ENCODE results near the gene COX7A1.

The COX7A1 gene

DNA sequence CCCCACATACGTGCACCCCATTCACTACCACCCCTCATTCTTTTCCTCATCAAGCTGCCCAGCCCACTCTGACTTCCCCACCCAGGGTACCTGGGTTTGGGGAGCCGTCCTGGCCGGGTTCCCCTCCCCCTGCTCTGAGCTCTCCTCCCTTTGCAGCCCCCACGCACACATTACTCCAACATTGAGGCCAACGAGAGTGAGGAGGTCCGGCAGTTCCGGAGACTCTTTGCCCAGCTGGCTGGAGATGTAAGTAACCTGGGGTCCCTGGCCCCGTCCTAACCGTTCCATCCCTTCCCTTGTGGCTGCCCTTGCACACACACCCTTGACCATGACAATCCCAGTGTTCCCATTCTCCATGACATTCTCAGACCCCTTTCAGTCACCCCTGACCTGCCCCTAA, 9.8 kb downstream of the COX7A1 start:
- H3K27ac ChIP-seq (ENCODE audit: insufficient read depth in 1 of 2, low read depth in 1 of 2, low read length in 2 of 2, poor library complexity in 1 of 2, severe bottlenecking in 2 of 2) = no peak overlapping the region
- H3K36me3 ChIP-seq (ENCODE audit: control insufficient read depth in 4 of 4, insufficient read depth in 4 of 4, low read length in 3 of 4) = peaks cover 22 to 50% (median 39%) of the 10 kb centered on the region in 4 experiments
- no peak overlapping the region for H3K4me3 ChIP-seq (ENCODE audit: control insufficient read depth in 1 of 7, extremely low read depth in 1 of 7, insufficient read depth in 4 of 7, low read depth in 2 of 7, low read length in 6 of 7)
- H3K9me3 ChIP-seq (ENCODE audit: control extremely low read depth in 1 of 5, control insufficient read depth in 4 of 5, insufficient read depth in 2 of 5, low read depth in 1 of 5, low read length in 4 of 5) = no peaks in the 10 kb centered on the region
- WGBS (ENCODE audit: insufficient coverage) = 95% methylated on average over 8 of the region's 9 CpGs
- no peaks in the 10 kb centered on the region for H3K27me3 ChIP-seq (replicated peaks in 2 of 5; ENCODE audit: control insufficient read depth in 4 of 5, insufficient read depth in 5 of 5, low read length in 4 of 5)
- H3K4me1 ChIP-seq (ENCODE audit: control extremely low read depth in 1 of 4, control insufficient read depth in 4 of 4, insufficient read depth in 4 of 4, low read length in 3 of 4) = peaks cover 0 to 19% (median 13%) of the 10 kb centered on the region in 4 experiments
- no peak for DNase-seq
- ChIA-PET POLR2A (no interaction called here), CTCF (interaction anchor here (0.9 to 1.3 kb wide), 3 partner anchors 10 to 28 kb away, joined by 3 read pairs; partner anchors contain the start of gene COX7A1)

DNA sequence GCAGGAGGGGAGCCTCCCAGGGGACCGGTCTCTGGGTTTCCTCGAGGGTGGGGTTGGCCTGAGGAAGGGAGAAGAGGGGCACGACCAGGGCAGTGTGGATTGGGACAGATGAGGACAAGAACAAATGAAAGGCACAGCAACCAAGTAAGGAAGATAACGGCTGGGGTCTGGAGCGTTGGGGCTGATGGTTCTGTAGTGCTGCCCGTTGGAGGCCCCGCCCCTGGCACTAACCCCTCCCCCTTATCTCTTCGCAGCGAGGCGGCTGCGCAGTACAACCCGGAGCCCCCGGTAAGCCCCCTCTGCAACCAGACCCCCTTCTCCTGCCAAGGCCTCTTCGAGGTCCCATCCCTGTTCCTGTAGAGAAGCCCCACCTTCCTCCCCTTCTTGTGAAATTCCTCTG, 10.2 kb downstream of the COX7A1 start:
- ChIA-PET CTCF (interaction anchor here (0.9 to 1.3 kb wide), 2 partner anchors 14 to 28 kb away, joined by 3 read pairs; no protein-coding TSS in a partner anchor), POLR2A (no interaction called here)
- Histone ChIP-seq H3K36me3 (ENCODE audit: control insufficient read depth in 4 of 4, insufficient read depth in 4 of 4, low read length in 3 of 4) (peaks cover 20 to 47% (median 36%) of the 10 kb centered on the region in 4 experiments), H3K4me1 (ENCODE audit: control extremely low read depth in 1 of 4, control insufficient read depth in 4 of 4, insufficient read depth in 4 of 4, low read length in 3 of 4) (peaks cover 0 to 19% (median 13%) of the 10 kb centered on the region in 4 experiments), H3K9me3 (ENCODE audit: control extremely low read depth in 1 of 5, control insufficient read depth in 4 of 5, insufficient read depth in 2 of 5, low read depth in 1 of 5, low read length in 4 of 5) (no peaks in the 10 kb centered on the region), H3K4me3 (ENCODE audit: control insufficient read depth in 1 of 7, extremely low read depth in 1 of 7, insufficient read depth in 4 of 7, low read depth in 2 of 7, low read length in 6 of 7) (no peak overlapping the region), H3K27ac (ENCODE audit: insufficient read depth in 1 of 2, low read depth in 1 of 2, low read length in 2 of 2, poor library complexity in 1 of 2, severe bottlenecking in 2 of 2) (no peak overlapping the region), H3K27me3 (replicated peaks in 2 of 5; ENCODE audit: control insufficient read depth in 4 of 5, insufficient read depth in 5 of 5, low read length in 4 of 5) (no peaks in the 10 kb centered on the region)
- 92% methylated on average over 8 of the region's 14 CpGs for WGBS (ENCODE audit: insufficient coverage)
- no peak for DNase-seq

DNA sequence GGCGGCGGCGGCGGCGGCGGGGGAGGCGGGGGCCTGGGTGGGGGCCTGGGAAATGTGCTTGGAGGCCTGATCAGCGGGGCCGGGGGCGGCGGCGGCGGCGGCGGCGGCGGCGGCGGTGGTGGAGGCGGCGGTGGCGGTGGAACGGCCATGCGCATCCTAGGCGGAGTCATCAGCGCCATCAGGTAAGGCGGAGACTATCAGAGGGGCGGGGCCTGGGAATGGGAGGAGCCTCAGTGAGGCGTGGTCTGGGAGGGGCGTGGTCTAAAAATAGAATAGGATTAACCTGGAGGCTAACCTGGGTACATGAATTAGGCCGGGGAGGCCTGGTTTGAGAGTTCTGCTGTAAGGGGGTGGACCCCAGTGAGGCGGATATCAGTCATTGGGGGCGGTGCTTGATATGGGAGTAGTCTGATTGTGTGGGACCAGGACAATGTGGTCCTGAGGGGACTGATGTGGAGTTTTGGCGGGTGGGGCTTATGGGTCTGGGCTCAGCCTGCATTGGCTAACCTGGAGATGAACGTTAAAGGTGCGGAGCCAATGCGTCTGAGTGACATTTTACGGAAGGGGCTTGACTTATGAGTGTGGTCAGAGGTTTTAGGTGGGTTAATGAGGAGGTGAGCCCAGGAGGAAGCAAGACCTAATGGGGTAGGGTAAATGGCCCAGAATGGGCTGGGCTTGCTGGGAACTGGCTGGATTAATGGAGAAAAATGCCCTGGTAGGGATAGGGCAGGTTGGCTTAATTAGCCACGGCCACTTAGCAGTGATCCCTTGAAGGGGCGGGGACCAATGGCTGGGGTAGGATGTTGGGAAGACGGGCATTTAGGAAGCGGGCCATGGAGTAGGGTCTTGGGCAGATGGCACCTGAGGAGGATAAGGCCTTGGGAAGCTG, 11.0 kb downstream of the COX7A1 start:
- peak; percentile 87 to 92 (median 92) for DNase-seq
- ChIA-PET CTCF (no interaction called here), POLR2A (interaction anchor here (0.7 kb wide), 1 partner anchor 27 kb away, joined by 3 read pairs; no protein-coding TSS in a partner anchor)
- WGBS (ENCODE audit: insufficient coverage) = 41% methylated on average over 23 of the region's 42 CpGs
- Histone ChIP-seq H3K27me3 (replicated peaks in 2 of 5; ENCODE audit: control insufficient read depth in 4 of 5, insufficient read depth in 5 of 5, low read length in 4 of 5) (no peaks in the 10 kb centered on the region), H3K9me3 (ENCODE audit: control extremely low read depth in 1 of 5, control insufficient read depth in 4 of 5, insufficient read depth in 2 of 5, low read depth in 1 of 5, low read length in 4 of 5) (no peaks in the 10 kb centered on the region), H3K27ac (ENCODE audit: insufficient read depth in 1 of 2, low read depth in 1 of 2, low read length in 2 of 2, poor library complexity in 1 of 2, severe bottlenecking in 2 of 2) (no peak overlapping the region), H3K4me3 (ENCODE audit: control insufficient read depth in 1 of 7, extremely low read depth in 1 of 7, insufficient read depth in 4 of 7, low read depth in 2 of 7, low read length in 6 of 7) (peak overlapping the region; percentile 94 to 100 (median 99)), H3K36me3 (ENCODE audit: control insufficient read depth in 4 of 4, insufficient read depth in 4 of 4, low read length in 3 of 4) (peaks cover 15 to 39% (median 30%) of the 10 kb centered on the region in 4 experiments), H3K4me1 (ENCODE audit: control extremely low read depth in 1 of 4, control insufficient read depth in 4 of 4, insufficient read depth in 4 of 4, low read length in 3 of 4) (peaks cover 0 to 19% (median 13%) of the 10 kb centered on the region in 4 experiments)

DNA sequence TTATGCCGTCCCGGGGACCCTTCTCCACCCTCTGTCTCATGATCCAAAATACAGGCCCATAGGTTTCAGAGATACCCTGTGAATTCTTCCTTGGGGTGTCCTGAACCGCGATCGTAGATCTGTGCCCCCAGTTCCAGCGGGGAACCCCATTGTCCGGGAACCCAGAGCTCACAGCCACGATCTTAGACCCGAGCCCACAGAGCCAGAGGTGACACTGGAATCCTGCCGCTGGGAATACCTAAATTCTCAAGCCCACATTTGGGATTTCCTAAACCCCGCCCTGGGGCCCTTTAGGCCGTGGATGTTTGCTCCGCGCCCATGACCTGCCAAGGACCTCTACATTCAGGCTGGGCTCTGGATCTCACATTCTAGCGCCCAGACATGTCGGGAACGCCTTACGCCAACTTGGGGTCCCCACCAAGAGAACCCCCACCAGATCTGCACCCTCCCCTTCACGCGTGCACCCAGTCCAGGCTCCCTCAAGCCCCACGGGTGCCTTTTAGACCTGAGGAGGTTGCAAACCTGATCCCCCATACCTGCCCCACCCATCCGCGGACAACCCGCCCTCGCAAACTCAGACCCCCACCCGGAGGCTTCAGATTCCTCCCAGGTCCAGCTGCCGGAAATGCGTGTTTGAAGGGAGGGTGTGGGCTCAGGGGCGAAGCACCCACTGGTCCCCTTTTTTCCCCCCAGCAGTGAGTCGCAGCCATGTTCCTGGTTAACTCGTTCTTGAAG, 11.8 kb downstream of the COX7A1 start:
- H3K4me1 ChIP-seq (ENCODE audit: control extremely low read depth in 1 of 4, control insufficient read depth in 4 of 4, insufficient read depth in 4 of 4, low read length in 3 of 4) = peaks cover 0 to 19% (median 13%) of the 10 kb centered on the region in 4 experiments
- no peaks in the 10 kb centered on the region for H3K27me3 ChIP-seq (replicated peaks in 2 of 5; ENCODE audit: control insufficient read depth in 4 of 5, insufficient read depth in 5 of 5, low read length in 4 of 5)
- H3K4me3 ChIP-seq (ENCODE audit: control insufficient read depth in 1 of 7, extremely low read depth in 1 of 7, insufficient read depth in 4 of 7, low read depth in 2 of 7, low read length in 6 of 7) = peak overlapping the region; percentile 94 to 100 (median 99)
- POLR2A ChIA-PET = interaction anchor here (0.7 to 1.7 kb wide), 3 partner anchors 12 to 28 kb away, joined by 3 to 6 read pairs (median 4); partner anchors contain the start of gene POLR2I
- H3K27ac ChIP-seq (ENCODE audit: insufficient read depth in 1 of 2, low read depth in 1 of 2, low read length in 2 of 2, poor library complexity in 1 of 2, severe bottlenecking in 2 of 2) = peak overlapping the region; percentile 90 to 96
- CTCF ChIA-PET = interaction anchor here (0.6 to 1.5 kb wide), 4 partner anchors 11 to 22 kb away, joined by 3 to 5 read pairs (median 4); no protein-coding TSS in a partner anchor
- no peaks in the 10 kb centered on the region for H3K9me3 ChIP-seq (ENCODE audit: control extremely low read depth in 1 of 5, control insufficient read depth in 4 of 5, insufficient read depth in 2 of 5, low read depth in 1 of 5, low read length in 4 of 5)
- whole genome bisulfite sequencing (ENCODE audit: insufficient coverage) = 0% methylated on average over 17 of the region's 31 CpGs
- peak in 2 of 3 donors; percentile 77 to 81 for DNase-seq
- H3K36me3 ChIP-seq (ENCODE audit: control insufficient read depth in 4 of 4, insufficient read depth in 4 of 4, low read length in 3 of 4) = peaks cover 8 to 31% (median 22%) of the 10 kb centered on the region in 4 experiments

DNA sequence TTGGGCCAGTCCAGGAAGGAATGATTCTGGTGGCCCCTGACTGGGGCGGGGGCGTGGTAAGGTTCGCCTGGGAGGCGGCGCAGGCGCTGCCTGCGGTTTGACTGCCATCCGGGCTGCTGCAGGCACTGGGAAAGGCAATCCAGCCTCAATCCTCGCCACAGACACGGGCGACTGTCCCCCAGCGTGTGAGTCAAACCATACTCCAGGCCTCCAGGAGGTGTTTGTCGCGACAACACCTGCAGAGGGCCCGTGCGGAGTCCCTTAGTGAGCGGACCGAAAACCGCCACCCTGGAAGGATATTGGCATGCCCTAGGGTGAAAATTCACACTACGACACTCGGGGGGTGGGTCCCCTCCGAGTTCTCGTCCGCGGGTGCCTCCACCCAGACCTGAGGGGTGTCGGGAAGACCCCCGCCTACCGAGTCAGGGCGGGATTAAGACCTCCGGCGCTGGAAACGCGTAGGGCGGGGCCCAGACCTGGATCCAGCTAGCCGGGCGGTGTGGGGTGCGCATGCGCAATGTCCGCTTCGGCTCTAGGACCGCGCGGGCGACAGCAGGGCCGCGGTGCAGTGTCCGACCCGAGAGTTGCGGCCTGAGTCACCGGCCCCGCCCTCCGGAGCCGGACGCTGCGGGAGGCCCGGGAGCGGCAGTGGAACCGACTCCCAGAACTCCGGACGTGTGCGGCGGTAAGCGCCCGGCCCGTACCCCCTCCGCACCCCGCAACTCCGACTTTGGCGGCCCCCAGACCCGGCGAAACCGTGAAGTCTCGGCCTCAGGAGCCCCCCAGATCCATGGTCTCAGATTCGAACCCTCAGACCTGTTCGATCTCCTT, 12.6 kb downstream of the COX7A1 start, which contains the start of gene CAPNS1:
Gene CAPNS1 (plus strand): TSS at position 594 of the 831 bp plus-strand sequence. CDS start 946 bp downstream, outside the sequence.
- ChIA-PET POLR2A (interaction anchor here (1.2 to 1.7 kb wide), 2 partner anchors 11 to 25 kb away, joined by 4 to 6 read pairs; partner anchors contain the start of gene POLR2I), CTCF (interaction anchor here (0.7 to 1.5 kb wide), 4 partner anchors 12 to 86 kb away, joined by 3 to 5 read pairs (median 3); partner anchors contain the start of gene THAP8)
- Histone ChIP-seq H3K9me3 (ENCODE audit: control extremely low read depth in 1 of 5, control insufficient read depth in 4 of 5, insufficient read depth in 2 of 5, low read depth in 1 of 5, low read length in 4 of 5) (no peaks in the 10 kb centered on the region), H3K4me3 (ENCODE audit: control insufficient read depth in 1 of 7, extremely low read depth in 1 of 7, insufficient read depth in 4 of 7, low read depth in 2 of 7, low read length in 6 of 7) (peak within 1 kb of the TSS; percentile 94 to 100 (median 99)), H3K36me3 (ENCODE audit: control insufficient read depth in 4 of 4, insufficient read depth in 4 of 4, low read length in 3 of 4) (peaks cover 6 to 23% (median 17%) of the 10 kb centered on the region in 4 experiments), H3K27ac (ENCODE audit: insufficient read depth in 1 of 2, low read depth in 1 of 2, low read length in 2 of 2, poor library complexity in 1 of 2, severe bottlenecking in 2 of 2) (peak within 1 kb of the TSS; percentile 90 to 96), H3K27me3 (replicated peaks in 2 of 5; ENCODE audit: control insufficient read depth in 4 of 5, insufficient read depth in 5 of 5, low read length in 4 of 5) (no peaks in the 10 kb centered on the region), H3K4me1 (ENCODE audit: control extremely low read depth in 1 of 4, control insufficient read depth in 4 of 4, insufficient read depth in 4 of 4, low read length in 3 of 4) (peaks cover 0 to 19% (median 13%) of the 10 kb centered on the region in 4 experiments)
- under 1% methylated on average over 74 of the region's 75 CpGs for WGBS (ENCODE audit: insufficient coverage)
- DNase-seq = peak; percentile 96 to 97 (median 96)

DNA sequence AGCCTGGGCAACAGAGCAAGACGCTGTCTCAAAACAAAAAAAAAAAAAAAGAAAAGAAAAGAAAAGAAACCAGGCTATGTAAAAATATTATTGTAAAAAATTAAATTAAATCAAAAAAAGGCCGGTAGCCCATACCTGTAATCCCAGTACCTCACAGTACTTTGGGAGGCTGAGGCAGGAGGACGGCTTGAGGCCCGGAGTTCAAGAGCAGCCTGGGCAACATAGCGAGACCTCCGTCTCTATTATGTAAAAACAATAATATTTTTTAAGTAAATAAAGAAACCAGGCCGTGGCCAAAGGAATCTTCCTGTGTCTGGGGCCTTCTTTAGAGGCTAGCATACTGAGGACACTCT, 13.2 kb downstream of the COX7A1 start:
- WGBS (ENCODE audit: insufficient coverage) = no CpG with 5 or more reads among the region's 7 CpGs
- POLR2A ChIA-PET = interaction anchor here (0.6 to 1.7 kb wide), 3 partner anchors 11 to 25 kb away, joined by 4 to 6 read pairs (median 4); partner anchors contain the start of gene POLR2I
- Histone ChIP-seq H3K4me3 (ENCODE audit: control insufficient read depth in 1 of 7, extremely low read depth in 1 of 7, insufficient read depth in 4 of 7, low read depth in 2 of 7, low read length in 6 of 7) (peak overlapping the region; percentile 94 to 100 (median 99)), H3K36me3 (ENCODE audit: control insufficient read depth in 4 of 4, insufficient read depth in 4 of 4, low read length in 3 of 4) (peaks cover 3 to 18% (median 11%) of the 10 kb centered on the region in 4 experiments), H3K4me1 (ENCODE audit: control extremely low read depth in 1 of 4, control insufficient read depth in 4 of 4, insufficient read depth in 4 of 4, low read length in 3 of 4) (peaks cover 0 to 19% (median 13%) of the 10 kb centered on the region in 4 experiments), H3K27me3 (replicated peaks in 2 of 5; ENCODE audit: control insufficient read depth in 4 of 5, insufficient read depth in 5 of 5, low read length in 4 of 5) (no peaks in the 10 kb centered on the region), H3K9me3 (ENCODE audit: control extremely low read depth in 1 of 5, control insufficient read depth in 4 of 5, insufficient read depth in 2 of 5, low read depth in 1 of 5, low read length in 4 of 5) (no peaks in the 10 kb centered on the region), H3K27ac (ENCODE audit: insufficient read depth in 1 of 2, low read depth in 1 of 2, low read length in 2 of 2, poor library complexity in 1 of 2, severe bottlenecking in 2 of 2) (peak overlapping the region; percentile 66 to 96)
- CTCF ChIA-PET = interaction anchor here (0.7 to 1.5 kb wide), 3 partner anchors 11 to 85 kb away, joined by 3 to 9 read pairs (median 5); partner anchors contain the start of gene THAP8
- no peak for DNase-seq
